K562 (cell line): ENCODE measurements around the gene PIN1. TPM values are rescaled to one million over a fixed set of nuclear protein-coding genes. Genes with fewer than 3 reads are reported as not detected.
A peak's percentile ranks its signal among the peaks of the same experiment; 100 is the strongest.

ENCODE experiments used
- BRD4 ChIP-seq: fragments of 200-600 bp; sonication (generic); IDR thresholded peaks from 2 replicates; pipeline ENCODE4 v1.6.1; 2017; ENCODE audit warnings: inconsistent platforms
- ELK3 ChIP-seq: fragments of 450-650 bp; formaldehyde crosslinking; IDR thresholded peaks from 2 replicates; pipeline ENCODE4 v1.4.0; 2020; ENCODE audit warnings: mild to moderate bottlenecking
- FOXP1 ChIP-seq: sonication (generic); formaldehyde crosslinking; IDR thresholded peaks from 2 replicates; pipeline ENCODE4 v1.8.0; 2022; ENCODE audit warnings: mild to moderate bottlenecking, missing genetic modification reagents
- HMBOX1 ChIP-seq: sonication (generic); IDR thresholded peaks from 2 replicates; pipeline ENCODE4 v1.6.1; 2016
- MTA2 ChIP-seq: fragments of 450-650 bp; IDR thresholded peaks from 2 replicates; pipeline ENCODE4 v1.6.1; 2016; ENCODE audit warnings: low read depth
- NFE2L1 ChIP-seq: fragments of 450-650 bp; IDR thresholded peaks from 2 replicates; pipeline ENCODE4 v1.6.1; 2016; ENCODE audit warnings: missing genetic modification characterization, low read depth, mild to moderate bottlenecking, missing compliant biosample characterization, moderate library complexity, borderline replicate concordance
- PTBP1 ChIP-seq: fragments of 200-400 bp; formaldehyde crosslinking; IDR thresholded peaks from 2 replicates; pipeline ENCODE4 v1.6.1; 2017; ENCODE audit warnings: low read depth, low read length
- RB1 ChIP-seq: fragments of 450-650 bp; IDR thresholded peaks from 2 replicates; pipeline ENCODE4 v1.6.1; 2017; ENCODE audit warnings: low read depth, mild to moderate bottlenecking
- RBM34 ChIP-seq: fragments of 200-400 bp; formaldehyde crosslinking; IDR thresholded peaks from 2 replicates; pipeline ENCODE4 v1.6.1; 2018; ENCODE audit warnings: low read length, borderline replicate concordance; ENCODE audit not compliant: insufficient read depth
- RREB1 ChIP-seq: fragments of 250-450 bp; sonication (Bioruptor Pico); IDR thresholded peaks from 2 replicates; pipeline ENCODE4 v1.4.0; 2020
- SNRNP70 ChIP-seq: fragments of 200-400 bp; formaldehyde crosslinking; optimal IDR thresholded peaks from 2 replicates; pipeline ENCODE3; 2017; ENCODE audit warnings: low read depth, low read length
- ZBTB5 ChIP-seq: fragments of 450-650 bp; IDR thresholded peaks from 2 replicates; pipeline ENCODE4 v1.6.1; 2017; ENCODE audit warnings: antibody characterized with exemption
- ZFP36 ChIP-seq: fragments of 150-350 bp; IDR thresholded peaks from 2 replicates; pipeline ENCODE4 v1.6.1; 2018; ENCODE audit warnings: low read length, low read depth; ENCODE audit not compliant: partially characterized antibody
- ZNF785 ChIP-seq: fragments of 250-450 bp; sonication (Bioruptor Pico); IDR thresholded peaks from 2 replicates; pipeline ENCODE4 v1.4.0; 2020; ENCODE audit warnings: mild to moderate bottlenecking
- polyA plus RNA-seq, 8 experiments: library from polyadenylated mRNA; depleted of rRNA in 4 of 8; stranded (reverse) in 5 of 8; unstranded in 3 of 8; fragments of >200 nt; fragmentation: Nextera tagmentation in 2 of 8; fragmentation: Illumina TruSeq in 1 of 8; extraction: Ambion mirVana in 2 of 8; extraction: Trizol in 1 of 8; gene quantifications; 2 replicates each; pipeline versions ENCODE4 v1.2.1 to v1.2.3, GENCODE V29; 2011 to 2014; ENCODE audit warnings: inconsistent platforms in 1 of 8, missing spikeins in 1 of 8
- total RNA-seq, 7 experiments: library from RNA; depleted of rRNA in 6 of 7; stranded (reverse); fragments of >200 nt in 6 of 7; fragmentation: Illumina TruSeq in 2 of 7; extraction: Trizol in 2 of 7; gene quantifications; 2 replicates each; pipeline versions ENCODE4 v1.2.1 to v1.2.3, GENCODE V29; 2011 to 2021; ENCODE audit warnings: low replicate concordance in 1 of 7

The PIN1 gene
- total and polyA plus RNA-seq, 9 of the 15 experiments (the other 6 are each of a cell fraction or from before 2014, with no cell fraction given) = 1.6 to 178 (median 42.5) TPM

- TF ChIP-seq ZBTB5 (no peak), BRD4 (no peak), RREB1 (no peak), HMBOX1 (peak; percentile 27; the same call in 1 of the 2 replicates), PTBP1 (no peak), ZNF785 (CRISPR knock-in tag) (no peak), MTA2 (no peak), SNRNP70 (no peak), RBM34 (no peak), NFE2L1 (tag) (no peak), ELK3 (CRISPR knock-in tag) (no peak), FOXP1 (CRISPR knock-in tag) (0 out of 2 replicates have a peak, but pooled peaks have one; percentile 39), ZFP36 (no peak), RB1 (peak; percentile 28; the same call in 1 of the 2 replicates)
Observed at GRCh38 chr19:9818734-9819595, 16.2 kb upstream of the PIN1 start, which contains the start of gene FBXL12 (continued).
